ENCODE data around the gene DMXL2. TPM values are rescaled to one million over a fixed set of nuclear protein-coding genes. Genes with fewer than 3 reads are reported as not detected.

DMXL2 gene
- total and polyA plus RNA-seq, 2 experiments from 2014 or later, result 3.6 to 17.6 TPM

GRCh38 chr15:51603002-51603401, 19.6 kb downstream of the DMXL2 start:
- Histone ChIP-seq H3K79me2 (ENCODE audit: insufficient read depth) (peaks cover 26% of the 10 kb centered on the region; the same call in 1 of the 2 replicates), H3K27ac (no peak overlapping the region), H3K27me3 (replicated peaks; ENCODE audit: insufficient read depth) (no peaks in the 10 kb centered on the region), H3K4me2 (ENCODE audit: unreplicated experiment) (no peak overlapping the region), H3F3A (ENCODE audit: insufficient read depth) (no peaks in the 10 kb centered on the region), H2AFZ (no peak overlapping the region), H3K9me2 (ENCODE audit: insufficient read depth) (no peaks in the 10 kb centered on the region), H3K9me3 (ENCODE audit: low read depth) (no peaks in the 10 kb centered on the region), H3K4me1 (ENCODE audit: insufficient read depth) (no peaks in the 10 kb centered on the region), H3K36me3 (ENCODE audit: low read depth) (no peaks in the 10 kb centered on the region), H3K9ac (no peak overlapping the region), H4K20me1 (ENCODE audit: insufficient read depth) (no peaks in the 10 kb centered on the region), H3K4me3 (no peak overlapping the region)
- DNase-seq, result no peak
- TF ChIP-seq EZH2phosphoT487 (IDR thresholded peaks at IDR 0.05; ENCODE audit: insufficient read depth, low read depth), result no peak
- TF ChIP-seq EZH2 (IDR thresholded peaks at IDR 0.05; ENCODE audit: insufficient read depth, poor library complexity, severe bottlenecking), result no peak
- in situ Hi-C loops (cut with MboI), result no loop called here
- WGBS, 2 experiments (ENCODE audit: low coverage in 1 of 2, low lambda C conversion rate in 2 of 2, missing lambda C conversion rate in 2 of 2), result 96 to 98% methylated on average over 2 of the region's 2 CpGs

- no peak overlapping the region for H3K4me3 ChIP-seq
- H3K4me1 ChIP-seq (ENCODE audit: insufficient read depth), result no peaks in the 10 kb centered on the region
- no peaks in the 10 kb centered on the region for H3F3A ChIP-seq (ENCODE audit: insufficient read depth)
- H4K20me1 ChIP-seq (ENCODE audit: insufficient read depth), result no peaks in the 10 kb centered on the region
- H3K4me2 ChIP-seq (ENCODE audit: unreplicated experiment), result no peak overlapping the region
- no peak overlapping the region for H3K27ac ChIP-seq
- TF ChIP-seq EZH2 (IDR thresholded peaks at IDR 0.05; ENCODE audit: insufficient read depth, poor library complexity, severe bottlenecking), result no peak
- TF ChIP-seq EZH2phosphoT487 (IDR thresholded peaks at IDR 0.05; ENCODE audit: insufficient read depth, low read depth), result no peak
- H3K27me3 ChIP-seq (replicated peaks; ENCODE audit: insufficient read depth), result no peaks in the 10 kb centered on the region
- in situ Hi-C loops (cut with MboI), result no loop called here
- H3K36me3 ChIP-seq (ENCODE audit: low read depth), result no peaks in the 10 kb centered on the region
- H3K79me2 ChIP-seq (ENCODE audit: insufficient read depth), result peaks cover 26% of the 10 kb centered on the region; the same call in 1 of the 2 replicates
- no peaks in the 10 kb centered on the region for H3K9me3 ChIP-seq (ENCODE audit: low read depth)
- 63 to 64% methylated on average over 3 of the region's 3 CpGs for WGBS, 2 experiments (ENCODE audit: low coverage in 1 of 2, low lambda C conversion rate in 2 of 2, missing lambda C conversion rate in 2 of 2)
- no peak overlapping the region for H3K9ac ChIP-seq
- no peak overlapping the region for H2AFZ ChIP-seq
- DNase-seq, result no peak
- H3K9me2 ChIP-seq (ENCODE audit: insufficient read depth), result no peaks in the 10 kb centered on the region
Measured at GRCh38 chr15:51602484-51602883, 20.1 kb downstream of the DMXL2 start.

GRCh38 chr15:51601801-51602200, 20.8 kb downstream of the DMXL2 start:
- in situ Hi-C loops (cut with MboI), result no loop called here
- Histone ChIP-seq H3K4me2 (ENCODE audit: unreplicated experiment) (no peak overlapping the region), H3K4me3 (no peak overlapping the region), H3F3A (ENCODE audit: insufficient read depth) (no peaks in the 10 kb centered on the region), H3K4me1 (ENCODE audit: insufficient read depth) (no peaks in the 10 kb centered on the region), H4K20me1 (ENCODE audit: insufficient read depth) (no peaks in the 10 kb centered on the region), H3K9ac (no peak overlapping the region), H3K9me3 (ENCODE audit: low read depth) (no peaks in the 10 kb centered on the region), H2AFZ (no peak overlapping the region), H3K9me2 (ENCODE audit: insufficient read depth) (no peaks in the 10 kb centered on the region), H3K27ac (no peak overlapping the region), H3K36me3 (ENCODE audit: low read depth) (no peaks in the 10 kb centered on the region), H3K27me3 (replicated peaks; ENCODE audit: insufficient read depth) (no peaks in the 10 kb centered on the region), H3K79me2 (ENCODE audit: insufficient read depth) (peaks cover 26% of the 10 kb centered on the region; the same call in 1 of the 2 replicates)
- DNase-seq, result no peak
- 95 to 98% methylated on average over 1 of the region's 1 CpG for WGBS, 2 experiments (ENCODE audit: low coverage in 1 of 2, low lambda C conversion rate in 2 of 2, missing lambda C conversion rate in 2 of 2)
- TF ChIP-seq EZH2 (IDR thresholded peaks at IDR 0.05; ENCODE audit: insufficient read depth, poor library complexity, severe bottlenecking), result no peak
- no peak for TF ChIP-seq EZH2phosphoT487 (IDR thresholded peaks at IDR 0.05; ENCODE audit: insufficient read depth, low read depth)

DNA sequence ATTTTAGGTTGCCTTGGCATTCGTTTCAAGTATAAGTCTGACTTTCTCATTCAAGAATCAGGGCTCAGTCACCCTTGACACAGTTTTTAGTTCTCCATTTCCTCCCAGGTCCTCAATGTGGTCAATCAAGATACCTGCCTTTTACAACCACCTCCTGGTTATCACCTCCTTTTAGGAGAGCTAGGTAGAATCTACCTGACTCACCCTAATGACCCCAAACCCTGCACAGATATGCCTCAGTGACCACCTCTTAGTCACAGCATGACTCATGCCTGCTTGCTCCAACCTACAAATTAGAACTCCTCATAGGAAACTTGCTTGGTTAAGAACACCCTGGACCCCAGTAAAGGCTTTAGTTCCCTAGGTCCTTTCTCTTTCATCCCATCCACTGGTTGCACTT, 22.5 kb downstream of the DMXL2 start:
- Histone ChIP-seq H3K4me3 (no peak overlapping the region), H3K27ac (no peak overlapping the region), H3K4me1 (ENCODE audit: insufficient read depth) (no peaks in the 10 kb centered on the region), H4K20me1 (ENCODE audit: insufficient read depth) (no peaks in the 10 kb centered on the region), H3K36me3 (ENCODE audit: low read depth) (no peaks in the 10 kb centered on the region), H3K27me3 (replicated peaks; ENCODE audit: insufficient read depth) (no peaks in the 10 kb centered on the region), H3K79me2 (ENCODE audit: insufficient read depth) (peaks cover 26% of the 10 kb centered on the region; the same call in 1 of the 2 replicates), H3K9me3 (ENCODE audit: low read depth) (no peaks in the 10 kb centered on the region), H3K9me2 (ENCODE audit: insufficient read depth) (no peaks in the 10 kb centered on the region), H2AFZ (no peak overlapping the region), H3F3A (ENCODE audit: insufficient read depth) (no peaks in the 10 kb centered on the region), H3K9ac (no peak overlapping the region), H3K4me2 (ENCODE audit: unreplicated experiment) (no peak overlapping the region)
- WGBS, 2 experiments (ENCODE audit: low coverage in 1 of 2, low lambda C conversion rate in 2 of 2, missing lambda C conversion rate in 2 of 2), result 97 to 100% methylated on average over 1 of the region's 1 CpG
- DNase-seq, result peak; percentile 23
- no peak for TF ChIP-seq EZH2phosphoT487 (IDR thresholded peaks at IDR 0.05; ENCODE audit: insufficient read depth, low read depth)
- no peak for TF ChIP-seq EZH2 (IDR thresholded peaks at IDR 0.05; ENCODE audit: insufficient read depth, poor library complexity, severe bottlenecking)
- in situ Hi-C loops (cut with MboI), result no loop called here
